ENCODE data around the gene FAM229B.

GRCh38 chr6:112043032-112044007 is 44.1 kb upstream of the FAM229B start:
- TF ChIP-seq EZH2 (IDR thresholded peaks at IDR 0.05; ENCODE audit: insufficient read depth, poor library complexity, severe bottlenecking) (no peak), EZH2phosphoT487 (IDR thresholded peaks at IDR 0.05; ENCODE audit: insufficient read depth, low read depth) (no peak)
